Heart left ventricle (tissue), 16 donors: ENCODE data around the gene NLRP6. TPM values are rescaled to one million over a fixed set of nuclear protein-coding genes. Genes with fewer than 3 reads are reported as not detected.
A peak's percentile ranks its signal among the peaks of the same experiment; 100 is the strongest.
"Not testable (repeated sequence)": the region's sequence is repeated elsewhere in the genome, so short reads cannot be mapped to it uniquely, and the experiment has no call there.

ENCODE experiments used
- ATAC-seq, 4 donors: fragments of 200-7000 bp; cut with Tn5 transposase; one replicate each; pipeline ENCODE4 v1.9.1; 2020 to 2022; ENCODE audit warnings: moderate library complexity in 4 of 4, mild to moderate bottlenecking in 3 of 4, moderate number of reproducible peaks in 1 of 4
- DNase-seq, 5 donors: peaks; one replicate each; pipeline ENCODE4 v3.0.0-alpha.2; 2020
- H3K27ac ChIP-seq, 12 donors: fragments of 200-600 bp; sonication (generic) in 4 of 12; one replicate each; pipeline versions ENCODE4 v1.5.0 to v1.8.0; 2016 to 2022; ENCODE audit warnings: mild to moderate bottlenecking in 2 of 12
- H3K27me3 ChIP-seq, 9 donors: fragments of 200-600 bp; sonication (generic) in 2 of 9; one replicate each; pipeline versions ENCODE4 v1.5.1 to v1.8.0; 2016 to 2022; ENCODE audit warnings: mild to moderate bottlenecking in 3 of 9
- H3K36me3 ChIP-seq, 9 donors: fragments of 200-600 bp; sonication (generic) in 2 of 9; one replicate each; pipeline versions ENCODE4 v1.5.0 to v1.8.0; 2018 to 2022; ENCODE audit warnings: mild to moderate bottlenecking in 2 of 9
- H3K4me1 ChIP-seq, 12 donors: fragments of 200-600 bp; sonication (generic) in 4 of 12; one replicate each; pipeline versions ENCODE4 v1.5.0 to v1.8.0; 2016 to 2022; ENCODE audit warnings: mild to moderate bottlenecking in 3 of 12
- H3K4me3 ChIP-seq, 12 donors: fragments of 200-600 bp; sonication (generic) in 4 of 12; one replicate each; pipeline versions ENCODE4 v1.5.0 to v1.8.0; 2017 to 2022; ENCODE audit warnings: mild to moderate bottlenecking in 9 of 12, moderate library complexity in 4 of 12
- H3K9me3 ChIP-seq, 12 donors: fragments of 200-600 bp; sonication (generic) in 4 of 12; one replicate each; pipeline versions ENCODE4 v1.5.0 to v1.8.0; 2016 to 2022; ENCODE audit warnings: mild to moderate bottlenecking in 1 of 12
- CTCF ChIP-seq, 12 donors: fragments of 200-600 bp; sonication (generic) in 4 of 12; IDR thresholded peaks; one replicate each; pipeline versions ENCODE4 v1.5.0 to v1.8.0; 2018 to 2022; ENCODE audit warnings: antibody characterized with exemption in 12 of 12, mild to moderate bottlenecking in 5 of 12
- POLR2A ChIP-seq, 2 donors: fragments of 450-650 bp; IDR thresholded peaks; one replicate each; pipeline ENCODE4 v1.6.1; 2017; ENCODE audit warnings: antibody characterized with exemption in 2 of 2, mild to moderate bottlenecking in 2 of 2, moderate library complexity in 2 of 2
- WGBS, 4 donors: extraction: QIAGEN DNeasy Blood & Tissue Kit in 2 of 4; methylation state at CpG; one replicate each; pipeline versions ENCODE4 v1.1.5 to v1.1.7; 2013 to 2018; 5-methylcytosine and 5-hydroxymethylcytosine counted together
- intact Hi-C, 10 donors: fragments of 100-400 bp; cut with DNase I; formaldehyde crosslinking; loops; one replicate each; pipeline versions ENCODE4 v1.11.1 to v1.14.2; 2022
- polyA plus RNA-seq, 2 donors: library from polyadenylated mRNA; stranded (reverse); fragments of 200-250 nt; gene quantifications; one replicate each; pipeline ENCODE4 v1.2.3, GENCODE V29; 2013
- total RNA-seq, 9 donors: library from RNA; depleted of rRNA in 2 of 9; stranded (reverse); fragments of >200 nt in 2 of 9; fragmentation: NEBNext Ultra II Directional in 3 of 9; extraction: Animal tissue kit (Norgen Biotek cat#: 25700) in 3 of 9; gene quantifications; one replicate each; pipeline versions ENCODE4 v1.1.0 to v1.2.4, GENCODE V29; 2016 to 2023
- donor health status: ischemic (EF 13 %, LVEDD 7.1; RV severe dilation, severe dysfunction).
- donor health status: healthy with polysubstance abuse.
- donor health status: DM: no; HTN: yes; CAD: no.
- donor health status: DM: no; HTN: no; CAD: no.
- donor health status: ischemic (EF 25% LVEDD 6.9; RV normal size, moderate dysfunction).
- donor health status: ischemic (EF 25% LVEDD 5.7; RV mildly dilated, moderate dysfunction).
- donor health status: healthy.
- donor health status: DM: yes; HTN: yes; CAD: no.
- donor health status: ischemic (EF 35%, LVEDD 5.7; RV mildly dilated, moderate dysfunction).
- donor health status: nonischemic (EF 11% LVEDD 7.7; RV severe dilation, severe dysfunction).
- donor health status: DM: yes; HTN: yes; CAD: no.
- donor health status: PGD.
- donor health status: ischemic (EF 29% LVEDD 5.4; RV normal size, mild dysfunction).
- donor health status: nonischemic (EF 23%, LVEDD 6.1; RV moderate dilation, normal function).

The NLRP6 gene
- total and polyA plus RNA-seq, 11 donors, result 0.09 to 0.20 (median 0.14) TPM; not detected in 6

- whole genome bisulfite sequencing, 4 donors, result 95 to 98% (median 96%) methylated on average over 13 of the region's 13 CpGs
- DNase-seq, result peak in 1 of 5 donors; percentile 33
- H3K27ac ChIP-seq, result peak overlapping the region; percentile 15 to 98 (median 94)
These were observed 49.8 kb downstream of the NLRP6 start for GRCh38 chr11:328012-328411.

GRCh38 chr11:328516-329100, 50.4 kb downstream of the NLRP6 start:
- WGBS, 4 donors, result 92 to 97% (median 94%) methylated on average over 15 of the region's 15 CpGs
- peak in 1 of 5 donors; percentile 7 for DNase-seq
- H3K27me3 ChIP-seq, H3K9me3 ChIP-seq, ATAC-seq, H3K36me3 ChIP-seq, H3K4me3 ChIP-seq, intact Hi-C loops: not testable (repeated sequence)
- H3K27ac ChIP-seq, result peak overlapping the region in 2 of 12 donors; percentile 13 to 92
- peaks cover 3 to 69% (median 34%) of the 10 kb centered on the region in 12 donors for H3K4me1 ChIP-seq

More at GRCh38 chr11:328012-328411, 49.8 kb downstream of the NLRP6 start:
- Histone ChIP-seq H3K4me3 (no peak overlapping the region), H3K27me3 (no peaks in the 10 kb centered on the region), H3K36me3 (no peaks in the 10 kb centered on the region), H3K4me1 (peaks cover 3 to 75% (median 34%) of the 10 kb centered on the region in 12 donors), H3K9me3 (no peaks in the 10 kb centered on the region)
- no peak for TF ChIP-seq CTCF (IDR thresholded peaks at IDR 0.05)
- TF ChIP-seq POLR2A (IDR thresholded peaks at IDR 0.05), result no peak
- intact Hi-C loops, result no loop called here
- ATAC-seq, result no peak

DNA sequence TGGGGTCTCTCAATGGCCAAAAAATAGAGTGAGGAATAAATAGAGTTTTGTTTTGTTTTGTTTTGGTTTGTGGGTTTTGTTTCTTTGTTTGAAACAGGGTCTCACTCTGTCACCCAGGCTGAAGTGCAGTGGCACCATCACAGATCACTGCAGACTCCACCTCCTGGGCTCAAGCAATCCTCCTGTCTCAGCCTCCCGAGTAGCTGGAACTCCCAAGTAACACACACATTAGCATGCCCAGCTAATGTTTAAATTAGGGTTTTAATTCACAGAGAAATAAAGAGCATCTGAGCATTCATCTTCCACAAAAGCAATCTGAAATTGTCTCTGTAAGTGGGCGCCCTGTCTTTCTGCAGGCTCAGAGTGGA, 51.7 kb downstream of the NLRP6 start:
- H3K4me1 ChIP-seq, result peaks cover 3 to 65% (median 26%) of the 10 kb centered on the region in 12 donors
- H3K36me3 ChIP-seq, result no peaks in the 10 kb centered on the region
- 94 to 98% (median 96%) methylated on average over 2 of the region's 2 CpGs for WGBS, 4 donors
- no peak overlapping the region for H3K4me3 ChIP-seq
- no peaks in the 10 kb centered on the region for H3K9me3 ChIP-seq
- DNase-seq, result no peak
- TF ChIP-seq CTCF (IDR thresholded peaks at IDR 0.05), result no peak
- TF ChIP-seq POLR2A (IDR thresholded peaks at IDR 0.05), result no peak
- intact Hi-C loops, result no loop called here
- no peak for ATAC-seq
- no peaks in the 10 kb centered on the region for H3K27me3 ChIP-seq
- no peak overlapping the region for H3K27ac ChIP-seq

DNA sequence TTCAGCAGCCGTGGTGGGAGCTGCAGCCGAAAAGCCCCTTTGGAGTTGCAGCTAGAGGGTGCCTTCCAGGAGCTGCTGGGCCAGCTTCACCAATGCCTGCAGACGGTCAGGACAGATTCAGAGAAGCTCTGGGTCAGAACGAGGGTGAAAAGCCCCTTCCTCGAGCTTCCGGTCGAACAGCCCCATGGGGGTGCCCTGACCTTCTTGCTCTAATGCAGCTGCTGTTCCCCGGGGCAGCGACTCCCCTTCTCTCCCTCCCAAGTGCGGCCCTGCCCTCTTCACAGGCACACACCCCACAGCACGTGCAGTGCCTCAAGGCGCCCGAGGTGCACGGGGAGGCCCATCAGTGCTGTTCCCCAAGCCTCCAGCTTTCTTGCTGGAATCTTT, 52.1 kb downstream of the NLRP6 start:
- Histone ChIP-seq H3K9me3 (no peaks in the 10 kb centered on the region), H3K4me3 (no peak overlapping the region), H3K27ac (no peak overlapping the region), H3K27me3 (no peaks in the 10 kb centered on the region), H3K4me1 (peaks cover 3 to 67% (median 26%) of the 10 kb centered on the region in 12 donors), H3K36me3 (no peaks in the 10 kb centered on the region)
- DNase-seq (peak in 1 of 5 donors; percentile 52), ATAC-seq (no peak)
- TF ChIP-seq POLR2A (IDR thresholded peaks at IDR 0.05), result no peak
- no peak for TF ChIP-seq CTCF (IDR thresholded peaks at IDR 0.05)
- intact Hi-C loops, result no loop called here
- WGBS, 4 donors, result 65 to 83% (median 78%) methylated on average over 12 to 14 of the region's 14 CpGs
